Measurements from ENCODE around the gene PRKCE.

Gene PRKCE

GRCh38 chr2:46123013-46123412 is 471.5 kb downstream of the PRKCE start:
- TF ChIP-seq GATA3 (IDR thresholded peaks at IDR 0.05; ENCODE audit: low read depth, low read length) (no peak), GATA2 (IDR thresholded peaks at IDR 0.05; ENCODE audit: low read depth, low read length) (no peak)

- TF ChIP-seq GATA3 (IDR thresholded peaks at IDR 0.05; ENCODE audit: low read depth, low read length) (no peak), GATA2 (IDR thresholded peaks at IDR 0.05; ENCODE audit: low read depth, low read length) (no peak)
Observed at GRCh38 chr2:46125798-46126197, 474.3 kb downstream of the PRKCE start.

GRCh38 chr2:46126571-46126970 is 475.1 kb downstream of the PRKCE start:
- TF ChIP-seq GATA2 (IDR thresholded peaks at IDR 0.05; ENCODE audit: low read depth, low read length) (no peak), GATA3 (IDR thresholded peaks at IDR 0.05; ENCODE audit: low read depth, low read length) (no peak)

GRCh38 chr2:46127176-46127575 is 475.7 kb downstream of the PRKCE start:
- no peak for TF ChIP-seq GATA3 (IDR thresholded peaks at IDR 0.05; ENCODE audit: low read depth, low read length)
- TF ChIP-seq GATA2 (IDR thresholded peaks at IDR 0.05; ENCODE audit: low read depth, low read length), result no peak

- no peak for TF ChIP-seq GATA3 (IDR thresholded peaks at IDR 0.05; ENCODE audit: low read depth, low read length)
- TF ChIP-seq GATA2 (IDR thresholded peaks at IDR 0.05; ENCODE audit: low read depth, low read length), result no peak
Observed at GRCh38 chr2:46130511-46130910, 479.0 kb downstream of the PRKCE start.

- no peak for TF ChIP-seq GATA3 (IDR thresholded peaks at IDR 0.05; ENCODE audit: low read depth, low read length)
- TF ChIP-seq GATA2 (IDR thresholded peaks at IDR 0.05; ENCODE audit: low read depth, low read length), result no peak
Observed at GRCh38 chr2:46132996-46133395, 481.5 kb downstream of the PRKCE start.

- TF ChIP-seq GATA3 (IDR thresholded peaks at IDR 0.05; ENCODE audit: low read depth, low read length), result peak; percentile 50; the same call in 1 of the 2 replicates
- TF ChIP-seq GATA2 (IDR thresholded peaks at IDR 0.05; ENCODE audit: low read depth, low read length), result peak; percentile 58; the same call in 1 of the 2 replicates
Observed at GRCh38 chr2:46134531-46135227, 483.2 kb downstream of the PRKCE start.

- TF ChIP-seq GATA2 (IDR thresholded peaks at IDR 0.05; ENCODE audit: low read depth, low read length) (no peak), GATA3 (IDR thresholded peaks at IDR 0.05; ENCODE audit: low read depth, low read length) (no peak)
Observed at GRCh38 chr2:46135228-46135855, 483.9 kb downstream of the PRKCE start.

GRCh38 chr2:46135958-46136357 is 484.5 kb downstream of the PRKCE start:
- TF ChIP-seq GATA3 (IDR thresholded peaks at IDR 0.05; ENCODE audit: low read depth, low read length) (no peak), GATA2 (IDR thresholded peaks at IDR 0.05; ENCODE audit: low read depth, low read length) (no peak)

- no peak for TF ChIP-seq GATA2 (IDR thresholded peaks at IDR 0.05; ENCODE audit: low read depth, low read length)
- TF ChIP-seq GATA3 (IDR thresholded peaks at IDR 0.05; ENCODE audit: low read depth, low read length), result no peak
Observed at GRCh38 chr2:46136481-46136880, 485.0 kb downstream of the PRKCE start.

GRCh38 chr2:46136953-46137352 is 485.5 kb downstream of the PRKCE start:
- TF ChIP-seq GATA3 (IDR thresholded peaks at IDR 0.05; ENCODE audit: low read depth, low read length), result no peak
- TF ChIP-seq GATA2 (IDR thresholded peaks at IDR 0.05; ENCODE audit: low read depth, low read length), result no peak

GRCh38 chr2:46142546-46143428 is 491.3 kb downstream of the PRKCE start:
- TF ChIP-seq GATA3 (IDR thresholded peaks at IDR 0.05; ENCODE audit: low read depth, low read length), result no peak
- TF ChIP-seq GATA2 (IDR thresholded peaks at IDR 0.05; ENCODE audit: low read depth, low read length), result no peak

- TF ChIP-seq GATA2 (IDR thresholded peaks at IDR 0.05; ENCODE audit: low read depth, low read length) (no peak), GATA3 (IDR thresholded peaks at IDR 0.05; ENCODE audit: low read depth, low read length) (no peak)
Observed at GRCh38 chr2:46143429-46144132, 492.1 kb downstream of the PRKCE start.
